HEK293T (cell line): ENCODE results near the gene HOMER2.

Source experiments
- CTCF ChIA-PET: fragments of 350-600 bp; formaldehyde crosslinking; extraction: SDS; loops from one replicate; lab custom pipeline; 2021; ENCODE audit warnings: antibody characterized with exemption, inconsistent platforms; lab: Yijun Ruan, JAX
- POLR2A ChIA-PET: fragments of 350-600 bp; formaldehyde crosslinking; extraction: SDS; loops from one replicate; lab custom pipeline; 2020; ENCODE audit warnings: antibody characterized with exemption, inconsistent platforms; lab: Yijun Ruan, JAX
- DNase-seq: peaks from one replicate; pipeline ENCODE4 v3.0.0; 2012; ENCODE audit warnings: mixed read lengths; ENCODE audit errors: extremely low spot score
- ARNT ChIP-seq: fragments of 450-650 bp; IDR thresholded peaks from 2 replicates; pipeline ENCODE4 v1.6.1; 2017; ENCODE audit warnings: mild to moderate bottlenecking
- BHLHE40 ChIP-seq: fragments of 450-650 bp; IDR thresholded peaks from 2 replicates; pipeline ENCODE4 v1.6.1; 2016; ENCODE audit warnings: mild to moderate bottlenecking, moderate library complexity, borderline replicate concordance
- CTBP1 ChIP-seq: fragments of 450-650 bp; IDR thresholded peaks from 2 replicates; pipeline ENCODE4 v1.6.1; 2016; ENCODE audit warnings: borderline replicate concordance
- ELF4 ChIP-seq: fragments of 450-650 bp; IDR thresholded peaks from 2 replicates; pipeline ENCODE4 v1.6.1; 2017; ENCODE audit warnings: antibody characterized with exemption
- FOXA1 ChIP-seq: fragments of 450-650 bp; IDR thresholded peaks from 2 replicates; pipeline ENCODE4 v1.6.1; 2016; ENCODE audit warnings: mild to moderate bottlenecking
- FOXK2 ChIP-seq: fragments of 450-650 bp; IDR thresholded peaks from 2 replicates; pipeline ENCODE4 v1.6.1; 2016; ENCODE audit warnings: mild to moderate bottlenecking
- FOXM1 ChIP-seq: fragments of 450-650 bp; IDR thresholded peaks from 2 replicates; pipeline ENCODE4 v1.6.1; 2017; ENCODE audit warnings: mild to moderate bottlenecking, borderline replicate concordance
- HDGF ChIP-seq: fragments of 450-650 bp; IDR thresholded peaks from 2 replicates; pipeline ENCODE4 v1.6.1; 2017; ENCODE audit warnings: antibody characterized with exemption, borderline replicate concordance
- L3MBTL2 ChIP-seq: fragments of 450-650 bp; conservative IDR thresholded peaks from 2 replicates; pipeline ENCODE4 v1.6.1; 2016; ENCODE audit warnings: mild to moderate bottlenecking
- LEF1 ChIP-seq: fragments of 450-650 bp; IDR thresholded peaks from 2 replicates; pipeline ENCODE4 v1.6.1; 2017; ENCODE audit warnings: mild to moderate bottlenecking, borderline replicate concordance
- NFRKB ChIP-seq: fragments of 450-650 bp; IDR thresholded peaks from 2 replicates; pipeline ENCODE4 v1.6.1; 2016; ENCODE audit warnings: mild to moderate bottlenecking, moderate library complexity
- PKNOX1 ChIP-seq: fragments of 450-650 bp; IDR thresholded peaks from 2 replicates; pipeline ENCODE4 v1.6.1; 2016
- SP1 ChIP-seq: fragments of 450-650 bp; IDR thresholded peaks from 2 replicates; pipeline ENCODE4 v1.6.1; 2017
- SUZ12 ChIP-seq: fragments of 450-650 bp; IDR thresholded peaks from 2 replicates; pipeline ENCODE4 v1.6.1; 2016; ENCODE audit warnings: mild to moderate bottlenecking
- TARDBP ChIP-seq: fragments of 450-650 bp; IDR thresholded peaks from 2 replicates; pipeline ENCODE4 v1.6.1; 2016
- ZNF384 ChIP-seq: fragments of 450-650 bp; IDR thresholded peaks from 2 replicates; pipeline ENCODE4 v1.6.1; 2016

Gene HOMER2

GRCh38 chr15:82855286-82856100 lies 97.0 kb downstream of the HOMER2 start:
- ChIA-PET CTCF (no interaction called here), POLR2A (no interaction called here)
- no peak for TF ChIP-seq SP1
- no peak for DNase-seq

- no peak for DNase-seq
- ChIA-PET POLR2A (no interaction called here), CTCF (no interaction called here)
- TF ChIP-seq FOXK2, result no peak
- no peak for TF ChIP-seq ELF4
- no peak for TF ChIP-seq LEF1
- no peak for TF ChIP-seq SUZ12
- no peak for TF ChIP-seq L3MBTL2
- TF ChIP-seq ARNT, result no peak
- TF ChIP-seq BHLHE40, result no peak
- TF ChIP-seq FOXA1, result no peak
These were observed 98.0 kb downstream of the HOMER2 start for GRCh38 chr15:82854554-82854953.

DNA sequence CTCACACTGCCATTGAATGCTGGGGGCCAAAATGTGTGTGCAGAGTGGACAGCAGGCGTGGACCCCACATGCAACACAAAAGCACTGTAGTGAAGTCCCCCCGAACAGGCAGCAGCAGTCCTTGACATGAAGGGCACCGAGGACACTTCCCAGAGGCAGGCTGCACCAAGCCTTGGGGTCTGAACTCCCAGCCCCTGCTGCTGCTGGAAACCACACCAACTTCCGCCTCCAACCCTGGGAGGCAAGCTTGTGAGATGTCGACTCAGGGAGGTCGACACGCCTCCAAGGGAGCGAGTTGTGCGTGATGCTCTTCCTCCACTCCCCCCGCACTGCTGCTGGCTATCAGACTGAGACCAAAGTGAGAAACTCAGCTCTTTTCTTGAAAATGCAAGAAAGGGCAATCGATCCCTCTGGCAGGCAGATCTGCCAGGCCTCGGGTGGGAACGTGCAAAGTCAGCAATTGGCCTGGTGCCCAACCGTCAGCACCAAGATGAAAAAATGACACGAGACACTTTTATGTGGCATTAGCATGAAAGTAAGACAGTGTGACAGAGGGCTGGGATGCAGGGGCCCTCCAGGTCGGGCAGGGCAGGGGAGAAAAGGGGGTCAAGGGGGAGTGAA lies 99.5 kb downstream of the HOMER2 start:
- CTCF ChIA-PET, result no interaction called here
- TF ChIP-seq BHLHE40, result no peak
- no peak for TF ChIP-seq SP1
- TF ChIP-seq LEF1, result no peak
- no peak for TF ChIP-seq ZNF384
- TF ChIP-seq ARNT, result no peak
- no peak for TF ChIP-seq PKNOX1
- no peak for TF ChIP-seq NFRKB
- no peak for TF ChIP-seq SUZ12
- TF ChIP-seq HDGF, result no peak
- TF ChIP-seq ELF4, result no peak
- no peak for TF ChIP-seq FOXK2
- TF ChIP-seq L3MBTL2, result no peak
- TF ChIP-seq TARDBP, result no peak
- no peak for TF ChIP-seq FOXA1

GRCh38 chr15:82851981-82852511 lies 100.5 kb downstream of the HOMER2 start:
- POLR2A ChIA-PET, result interaction anchor here (0.8 to 0.9 kb wide), 2 partner anchors 38 to 109 kb away, joined by 3 read pairs; no protein-coding TSS in a partner anchor

More for the DNA sequence above, 99.5 kb downstream of the HOMER2 start:
- POLR2A ChIA-PET, result no interaction called here
- DNase-seq, result no peak

DNA sequence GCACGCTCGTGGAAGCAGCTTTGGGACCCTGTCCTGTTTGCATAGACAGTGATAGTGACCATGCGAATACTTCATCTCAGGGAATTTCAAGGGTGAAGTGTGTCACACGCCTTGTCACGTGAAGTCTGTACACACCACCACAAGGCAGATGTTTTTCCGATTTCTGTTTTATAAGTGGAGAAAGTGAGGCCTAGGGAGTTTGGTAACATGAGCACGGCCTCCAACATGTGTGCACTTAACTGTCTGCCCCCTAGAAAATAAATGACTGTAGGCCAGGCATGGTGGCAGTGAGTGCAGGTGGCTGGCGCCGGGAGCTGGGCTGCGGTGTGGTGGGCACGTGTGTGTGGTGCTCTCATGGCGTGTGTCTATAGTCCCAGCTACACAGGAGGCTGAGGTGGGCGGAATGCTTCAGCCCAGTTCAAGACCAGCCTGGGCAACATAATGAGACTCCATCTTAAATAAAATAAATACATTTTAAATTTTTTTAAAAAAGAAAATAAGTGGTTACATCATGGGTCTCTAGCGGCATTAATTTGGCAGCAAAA lies 101.1 kb downstream of the HOMER2 start:
- TF ChIP-seq TARDBP (no peak), BHLHE40 (no peak), NFRKB (no peak), ARNT (no peak), ZNF384 (no peak), LEF1 (no peak), FOXM1 (no peak), FOXK2 (no peak), ELF4 (no peak), HDGF (no peak), L3MBTL2 (no peak), SP1 (no peak), PKNOX1 (no peak), FOXA1 (no peak), SUZ12 (no peak)

More at GRCh38 chr15:82851981-82852511, 100.5 kb downstream of the HOMER2 start:
- CTCF ChIA-PET, result no interaction called here
- no peak for DNase-seq
- TF ChIP-seq ARNT (no peak), LEF1 (no peak), PKNOX1 (no peak), ZNF384 (no peak), TARDBP (no peak), BHLHE40 (no peak), SUZ12 (no peak), HDGF (no peak), L3MBTL2 (no peak), SP1 (no peak)

GRCh38 chr15:82850731-82851130 lies 101.8 kb downstream of the HOMER2 start:
- no peak for DNase-seq
- TF ChIP-seq FOXK2 (no peak), CTBP1 (no peak), ZNF384 (no peak), ARNT (no peak), PKNOX1 (no peak), NFRKB (no peak)
- ChIA-PET POLR2A (no interaction called here), CTCF (interaction anchor here (1.7 kb wide), 1 partner anchor 160 kb away, joined by 6 read pairs; the partner anchor contains the start of gene C15orf40)

More for the DNA sequence above, 101.1 kb downstream of the HOMER2 start:
- no peak for DNase-seq
- CTCF ChIA-PET, result no interaction called here
- POLR2A ChIA-PET, result interaction anchor here (0.8 to 0.9 kb wide), 2 partner anchors 38 to 110 kb away, joined by 3 read pairs; no protein-coding TSS in a partner anchor
